Pancreas (tissue), 10 donors: ENCODE data around the gene THAP6. TPM values are rescaled to one million over a fixed set of nuclear protein-coding genes. Genes with fewer than 3 reads are reported as not detected.

Source experiments
- ATAC-seq, 4 donors: fragments of 200-7000 bp; cut with Tn5 transposase; one replicate each; pipeline versions ENCODE4 v1.8.0 to v1.9.1; 2020; ENCODE audit warnings: mild to moderate bottlenecking in 4 of 4, moderate library complexity in 4 of 4
- DNase-seq, 6 donors: peaks; one replicate each; pipeline ENCODE4 v3.0.0-alpha.2; 2020
- FAIRE-seq: peaks from 2 replicates; lab custom pipeline; 2012; peaks lifted over from hg19 to GRCh38; lab: Jason Lieb, UNC
- H3K27ac ChIP-seq, 4 donors: fragments of 200-600 bp; sonication (generic); 1 replicate in 3 of 4; 2 replicates in 1 of 4; pipeline versions ENCODE4 v1.5.0 to v1.8.0; 2020
- H3K27me3 ChIP-seq, 4 donors: fragments of 200-600 bp; one replicate each; pipeline ENCODE4 v1.8.0; 2021
- H3K36me3 ChIP-seq, 3 donors: fragments of 200-600 bp; sonication (generic) in 1 of 3; one replicate each; pipeline versions ENCODE4 v1.5.0 to v1.8.0; 2020 to 2021
- H3K4me1 ChIP-seq, 3 donors: fragments of 200-600 bp; one replicate each; pipeline ENCODE4 v1.8.0; 2021
- H3K4me3 ChIP-seq, 4 donors: fragments of 200-600 bp; sonication (generic) in 2 of 4; one replicate each; pipeline versions ENCODE4 v1.5.0 to v1.8.0; 2020 to 2021
- H3K9me3 ChIP-seq, 4 donors: fragments of 200-600 bp; one replicate each; pipeline ENCODE4 v1.8.0; 2021
- CTCF ChIP-seq, 4 donors: fragments of 200-600 bp; sonication (generic) in 3 of 4; IDR thresholded peaks; one replicate each; pipeline versions ENCODE4 v1.5.0 to v1.8.0; 2021; ENCODE audit warnings: antibody characterized with exemption in 4 of 4
- WGBS, 2 donors: extraction: QIAGEN DNeasy Blood & Tissue Kit; methylation state at CpG; one replicate each; pipeline ENCODE4 v1.1.7; 2013; 5-methylcytosine and 5-hydroxymethylcytosine counted together
- intact Hi-C, 3 donors: fragments of 100-400 bp; cut with DNase I; formaldehyde crosslinking; loops; one replicate each; pipeline versions ENCODE4 v1.11.1 to v1.14.2; 2022
- polyA plus RNA-seq, 2 donors: library from polyadenylated mRNA; stranded (reverse); fragments of 200-250 nt; gene quantifications; one replicate each; pipeline ENCODE4 v1.2.3, GENCODE V29; 2013
- total RNA-seq, 6 donors: library from RNA; stranded (reverse); fragmentation: NEBNext Ultra II Directional in 4 of 6; extraction: Animal tissue kit (Norgen Biotek cat#: 25700) in 4 of 6; gene quantifications; one replicate each; pipeline versions ENCODE4 v1.2.1 to v1.2.4, GENCODE V29; 2021 to 2023
- donor health status: healthy with polysubstance abuse.
- donor health status: DM: no; HTN: no; CAD: no; lungs with moderate emphysema.
- donor health status: DM: no; HTN: no; CAD: no.
- donor health status: control.
- donor health status: control.
- donor health status: Bipolar disorder and iron deficiency.
- donor health status: DM: yes; HTN: yes; CAD: no.
- donor health status: DM: no; HTN: no; CAD: no.
- donor health status: DM: no; HTN: no; CAD: no.
- donor health status: DM: yes; HTN: yes; CAD: no.

Gene THAP6
- total and polyA plus RNA-seq, 8 donors, result 3.6 to 11.5 (median 8.3) TPM

- ATAC-seq (no peak), FAIRE-seq (no peak), DNase-seq (no peak)
- Histone ChIP-seq H3K27ac (peak overlapping the region in 2 of 4 donors; percentile 17 to 29), H3K4me3 (peak overlapping the region in 1 of 4 donors; percentile 73), H3K9me3 (no peaks in the 10 kb centered on the region), H3K27me3 (no peaks in the 10 kb centered on the region), H3K4me1 (peaks cover 14 to 38% (median 35%) of the 10 kb centered on the region in 3 donors), H3K36me3 (no peaks in the 10 kb centered on the region)
- WGBS, 2 donors, result 67 to 69% methylated on average over 3 of the region's 3 CpGs
- TF ChIP-seq CTCF (IDR thresholded peaks at IDR 0.05), result no peak
- intact Hi-C loops, result no loop called here
These were observed 2.4 kb upstream of the THAP6 start for GRCh38 chr4:75511841-75512240.

- Histone ChIP-seq H3K36me3 (no peaks in the 10 kb centered on the region), H3K4me3 (peak overlapping the region in 3 of 4 donors; percentile 47 to 73 (median 72)), H3K9me3 (no peaks in the 10 kb centered on the region), H3K27me3 (no peaks in the 10 kb centered on the region), H3K4me1 (peaks cover 14 to 38% (median 35%) of the 10 kb centered on the region in 3 donors), H3K27ac (peak overlapping the region in 2 of 4 donors; percentile 17 to 97)
- DNase-seq, result no peak
- no peak for ATAC-seq
- no peak for TF ChIP-seq CTCF (IDR thresholded peaks at IDR 0.05)
- 42 to 52% methylated on average over 6 of the region's 6 CpGs for WGBS, 2 donors
- FAIRE-seq, result no peak
- intact Hi-C loops, result no loop called here
These were observed 1.7 kb upstream of the THAP6 start for GRCh38 chr4:75512386-75513211.

- no peak for TF ChIP-seq CTCF (IDR thresholded peaks at IDR 0.05)
- intact Hi-C loops, result no loop called here
- FAIRE-seq (no peak), ATAC-seq (peak in 2 of 4 donors; percentile 1 to 2), DNase-seq (no peak)
- Histone ChIP-seq H3K27ac (peak overlapping the region; percentile 81 to 98 (median 96)), H3K9me3 (no peaks in the 10 kb centered on the region), H3K4me3 (peak overlapping the region; percentile 47 to 73 (median 70)), H3K27me3 (no peaks in the 10 kb centered on the region), H3K4me1 (peaks cover 14 to 41% (median 35%) of the 10 kb centered on the region in 3 donors), H3K36me3 (no peaks in the 10 kb centered on the region)
- WGBS, 2 donors, result 0 to 2% methylated on average over 12 of the region's 12 CpGs
These were observed 645 bp upstream of the THAP6 start for GRCh38 chr4:75513526-75514130.

GRCh38 chr4:75514949-75515612, 808 bp downstream of the THAP6 start:
- ATAC-seq (peak in 1 of 4 donors; percentile 2), FAIRE-seq (no peak), DNase-seq (no peak)
- peak overlapping the region; percentile 81 to 98 (median 96) for H3K27ac ChIP-seq
- H3K36me3 ChIP-seq, result no peaks in the 10 kb centered on the region
- H3K27me3 ChIP-seq, result no peaks in the 10 kb centered on the region
- intact Hi-C loops, result no loop called here
- peaks cover 14 to 38% (median 31%) of the 10 kb centered on the region in 3 donors for H3K4me1 ChIP-seq
- H3K9me3 ChIP-seq, result no peaks in the 10 kb centered on the region
- TF ChIP-seq CTCF (IDR thresholded peaks at IDR 0.05), result no peak
- 36 to 48% methylated on average over 9 of the region's 9 CpGs for WGBS, 2 donors
- peak overlapping the region; percentile 47 to 73 (median 70) for H3K4me3 ChIP-seq
